IMR-90 (cell line): ENCODE data around the gene CLEC17A. TPM values are rescaled to one million over a fixed set of nuclear protein-coding genes. Genes with fewer than 3 reads are reported as not detected.

Experiments used
- ATAC-seq: fragments of 200-7000 bp; cut with Tn5 transposase; 2 replicates; pipeline ENCODE4 v1.9.1; 2020; ENCODE audit warnings: low read depth, mild to moderate bottlenecking, moderate library complexity
- BruUV-seq: library from RNA; stranded (reverse); fragments of 400-500 nt; replicated peaks from 2 replicates; lab custom pipeline; 2021; lab: Mats Ljungman, UMichigan
- CTCF ChIA-PET: fragments of 300-600 bp; formaldehyde crosslinking; extraction: SDS; loops from one replicate; lab custom pipeline; 2021; ENCODE audit warnings: antibody characterized with exemption; lab: Yijun Ruan, JAX
- POLR2A ChIA-PET: fragments of 300-600 bp; sonication (Branson Sonifier 250); formaldehyde crosslinking; loops from one replicate; lab custom pipeline; 2022; ENCODE audit warnings: antibody characterized with exemption; ENCODE audit not compliant: unreplicated experiment; lab: Charles Lee
- DNase-seq: peaks from one replicate; pipeline ENCODE4 v3.0.0; 2013
- H2AFZ ChIP-seq: replicated peaks from 2 replicates; pipeline ENCODE3; 2013; ENCODE audit warnings: low read length, mild to moderate bottlenecking; ENCODE audit not compliant: poor library complexity
- H2AK5ac ChIP-seq: 2 replicates; pipeline ENCODE4 v1.6.1; 2013; ENCODE audit warnings: low read depth, low read length, inconsistent platforms
- H2AK9ac ChIP-seq: replicated peaks from 2 replicates; pipeline ENCODE3; 2013; ENCODE audit warnings: mild to moderate bottlenecking, low read depth, low read length, moderate library complexity; ENCODE audit not compliant: poor library complexity
- H2BK120ac ChIP-seq: 2 replicates; pipeline ENCODE4 v1.6.1; 2013; ENCODE audit warnings: low read depth, low read length, inconsistent platforms
- H2BK15ac ChIP-seq: 3 replicates; pipeline ENCODE4 v1.6.1; 2013; ENCODE audit warnings: low read depth, low read length, inconsistent platforms
- H2BK20ac ChIP-seq: 2 replicates; pipeline ENCODE4 v1.6.1; 2013; ENCODE audit warnings: low read depth, mild to moderate bottlenecking, inconsistent platforms, low read length, moderate library complexity
- H2BK5ac ChIP-seq: 2 replicates; pipeline ENCODE4 v1.6.1; 2013; ENCODE audit warnings: mild to moderate bottlenecking, low read depth, low read length, inconsistent platforms; ENCODE audit not compliant: poor library complexity, severe bottlenecking
- H3K14ac ChIP-seq: replicated peaks from 2 replicates; pipeline ENCODE4 v1.6.1; 2013; ENCODE audit warnings: low read depth, low read length, inconsistent platforms
- H3K18ac ChIP-seq: 2 replicates; pipeline ENCODE4 v1.6.1; 2013; ENCODE audit warnings: low read depth, low read length, control low read depth
- H3K23ac ChIP-seq: 2 replicates; pipeline ENCODE4 v1.6.1; 2013; ENCODE audit warnings: low read depth, low read length, inconsistent platforms
- H3K27ac ChIP-seq: 2 replicates; pipeline ENCODE4 v1.5.1; 2013; ENCODE audit warnings: mild to moderate bottlenecking, control low read depth, low read length; ENCODE audit not compliant: insufficient read depth
- H3K27me3 ChIP-seq: 2 replicates; pipeline ENCODE4 v1.6.1; 2013; ENCODE audit warnings: low read length; ENCODE audit not compliant: control insufficient read depth, insufficient read depth
- H3K36me3 ChIP-seq: 2 replicates; pipeline ENCODE4 v1.6.1; 2013; ENCODE audit warnings: low read length, mixed read lengths; ENCODE audit not compliant: control insufficient read depth, insufficient read depth
- H3K4ac ChIP-seq: 2 replicates; pipeline ENCODE4 v1.6.1; 2013; ENCODE audit warnings: low read depth, low read length, inconsistent platforms
- H3K4me1 ChIP-seq: 2 replicates; pipeline ENCODE4 v1.6.1; 2013; ENCODE audit warnings: low read length, mixed read lengths; ENCODE audit not compliant: control insufficient read depth, insufficient read depth
- H3K4me2 ChIP-seq: 2 replicates; pipeline ENCODE4 v1.6.1; 2013; ENCODE audit warnings: low read depth, mild to moderate bottlenecking, control low read depth, low read length, moderate library complexity
- H3K4me3 ChIP-seq: 2 replicates; pipeline ENCODE4 v1.5.1; 2013; ENCODE audit warnings: low read depth, mild to moderate bottlenecking, control low read depth, low read length, moderate library complexity; ENCODE audit not compliant: insufficient read depth
- H3K56ac ChIP-seq: 2 replicates; pipeline ENCODE4 v1.6.1; 2013; ENCODE audit warnings: low read length, inconsistent platforms; ENCODE audit not compliant: insufficient read depth; ENCODE audit errors: extremely low read depth
- H3K79me1 ChIP-seq, 2 experiments: 2 replicates each; pipeline ENCODE4 v1.6.1; 2013; ENCODE audit warnings: low read length in 2 of 2, inconsistent platforms in 1 of 2, low read depth in 1 of 2
- H3K9ac ChIP-seq: 2 replicates; pipeline ENCODE4 v1.6.1; 2013; ENCODE audit warnings: low read depth, low read length, control low read depth
- H3K9me1 ChIP-seq: 2 replicates; pipeline ENCODE4 v1.6.1; 2013; ENCODE audit warnings: low read length, inconsistent platforms; ENCODE audit not compliant: insufficient read depth
- H3K9me3 ChIP-seq: 2 replicates; pipeline ENCODE4 v1.6.1; 2013; ENCODE audit warnings: low read length; ENCODE audit not compliant: control insufficient read depth, insufficient read depth
- H4K20me1 ChIP-seq: 2 replicates; pipeline ENCODE4 v1.6.1; 2013; ENCODE audit warnings: low read length, inconsistent platforms; ENCODE audit not compliant: insufficient read depth
- H4K5ac ChIP-seq: 2 replicates; pipeline ENCODE4 v1.6.1; 2013; ENCODE audit warnings: mild to moderate bottlenecking, low read depth, low read length, control low read depth
- H4K8ac ChIP-seq, 2 experiments: 2 replicates each; pipeline ENCODE4 v1.6.1; 2013; ENCODE audit warnings: low read depth in 2 of 2, low read length in 2 of 2, control low read depth in 1 of 2, inconsistent platforms in 1 of 2
- H4K91ac ChIP-seq: 2 replicates; pipeline ENCODE4 v1.6.1; 2013; ENCODE audit warnings: low read depth, low read length, inconsistent platforms; ENCODE audit not compliant: insufficient read depth
- BHLHE40 ChIP-seq: fragments of 150-350 bp; IDR thresholded peaks from 2 replicates; pipeline ENCODE4 v1.6.1; 2016; ENCODE audit warnings: mild to moderate bottlenecking, low read depth, low read length
- CEBPB ChIP-seq: IDR thresholded peaks from 2 replicates; pipeline ENCODE4 v1.6.1; 2012; ENCODE audit warnings: low read depth, low read length, improper control_type of control experiment
- CHD1 ChIP-seq: IDR thresholded peaks from 2 replicates; pipeline ENCODE4 v1.6.1; 2012; ENCODE audit warnings: low read depth, low read length, improper control_type of control experiment
- FOS ChIP-seq: fragments of 150-350 bp; IDR thresholded peaks from 2 replicates; pipeline ENCODE4 v1.6.1; 2016; ENCODE audit warnings: low read depth, low read length
- MAFK ChIP-seq: IDR thresholded peaks from 2 replicates; pipeline ENCODE4 v1.6.1; 2012; ENCODE audit warnings: low read depth, low read length, improper control_type of control experiment
- MAZ ChIP-seq: IDR thresholded peaks from 2 replicates; pipeline ENCODE4 v1.6.1; 2012; ENCODE audit warnings: low read depth, mild to moderate bottlenecking, low read length, improper control_type of control experiment, moderate library complexity, borderline replicate concordance
- MXI1 ChIP-seq: IDR thresholded peaks from 2 replicates; pipeline ENCODE4 v1.6.1; 2012; ENCODE audit warnings: low read depth, mild to moderate bottlenecking, low read length, moderate library complexity, borderline replicate concordance
- NFE2L2 ChIP-seq: fragments of 150-350 bp; IDR thresholded peaks from 2 replicates; pipeline ENCODE4 v1.6.1; 2016; ENCODE audit warnings: low read depth, mild to moderate bottlenecking, low read length
- POLR2A ChIP-seq: IDR thresholded peaks from 2 replicates; pipeline ENCODE4 v1.6.1; 2012; ENCODE audit warnings: mild to moderate bottlenecking, low read depth, low read length
- RAD21 ChIP-seq: IDR thresholded peaks from 2 replicates; pipeline ENCODE4 v1.6.1; 2012; ENCODE audit warnings: low read length, improper control_type of control experiment
- RCOR1 ChIP-seq: IDR thresholded peaks from 2 replicates; pipeline ENCODE4 v1.6.1; 2012; ENCODE audit warnings: mild to moderate bottlenecking, low read length, improper control_type of control experiment; ENCODE audit not compliant: insufficient replicate concordance
- RFX5 ChIP-seq: IDR thresholded peaks from 2 replicates; pipeline ENCODE4 v1.8.0; 2012; ENCODE audit warnings: low read depth, mild to moderate bottlenecking, low read length, moderate library complexity
- SMC3 ChIP-seq: fragments of 150-350 bp; IDR thresholded peaks from 2 replicates; pipeline ENCODE4 v1.6.1; 2016; ENCODE audit warnings: low read depth, mild to moderate bottlenecking, antibody characterized with exemption, low read length, moderate library complexity
- WGBS, 2 experiments: methylation state at CpG; one replicate each; pipeline versions ENCODE4 v1.1.5 to v1.1.7; 2013; ENCODE audit warnings: missing lambda C conversion rate in 2 of 2; ENCODE audit not compliant: insufficient read length in 1 of 2; ENCODE audit errors: extremely low coverage in 2 of 2; 5-methylcytosine and 5-hydroxymethylcytosine counted together
- dilution Hi-C: fragments of 300-500 bp; cut with HindIII; formaldehyde crosslinking; loops from one replicate; pipeline ENCODE4 v1.14.3; 2018; ENCODE audit warnings: low sequenced_read_pairs; ENCODE audit not compliant: unreplicated experiment
- in situ Hi-C: fragments of 300-500 bp; cut with MboI; formaldehyde crosslinking; loops from 3 replicates; pipeline ENCODE4 v1.14.3; 2019; ENCODE audit warnings: low sequenced_read_pairs, inconsistent platforms, mixed read lengths
- intact Hi-C: fragments of 100-400 bp; cut with micrococcal nuclease; formaldehyde crosslinking; loops from 2 replicates; pipeline ENCODE4 v1.10.0; 2022
- polyA plus RNA-seq, 3 experiments: library from polyadenylated mRNA; depleted of rRNA; stranded (reverse); fragments of >200 nt; gene quantifications; 2 replicates each; pipeline ENCODE4 v1.2.3, GENCODE V29; 2012; ENCODE audit warnings: low replicate concordance in 1 of 3
- total RNA-seq: library from RNA; depleted of rRNA; stranded (reverse); fragments of >200 nt; gene quantifications from 2 replicates; pipeline ENCODE4 v1.2.3, GENCODE V29; 2012
- TF ChIP-seq, protein P1 (sequence below): fragments of 150-350 bp; IDR thresholded peaks from 2 replicates; pipeline ENCODE4 v1.6.1; 2016; ENCODE audit warnings: low read depth, mild to moderate bottlenecking, low read length, moderate library complexity, borderline replicate concordance
- TF ChIP-seq, protein P2 (sequence below): fragments of 150-350 bp; IDR thresholded peaks from 2 replicates; pipeline ENCODE4 v1.6.1; 2017; ENCODE audit warnings: mild to moderate bottlenecking, antibody characterized with exemption, low read length, low read depth
- TF ChIP-seq, protein P3 (sequence below): conservative IDR thresholded peaks from 2 replicates; pipeline ENCODE4 v1.5.1; 2012; ENCODE audit warnings: mild to moderate bottlenecking, low read depth, low read length, improper control_type of control experiment

Gene CLEC17A
- total and polyA plus RNA-seq, 2 of the 4 experiments (the other 2 are of a cell fraction) = 0.05 TPM; not detected in 1

DNA sequence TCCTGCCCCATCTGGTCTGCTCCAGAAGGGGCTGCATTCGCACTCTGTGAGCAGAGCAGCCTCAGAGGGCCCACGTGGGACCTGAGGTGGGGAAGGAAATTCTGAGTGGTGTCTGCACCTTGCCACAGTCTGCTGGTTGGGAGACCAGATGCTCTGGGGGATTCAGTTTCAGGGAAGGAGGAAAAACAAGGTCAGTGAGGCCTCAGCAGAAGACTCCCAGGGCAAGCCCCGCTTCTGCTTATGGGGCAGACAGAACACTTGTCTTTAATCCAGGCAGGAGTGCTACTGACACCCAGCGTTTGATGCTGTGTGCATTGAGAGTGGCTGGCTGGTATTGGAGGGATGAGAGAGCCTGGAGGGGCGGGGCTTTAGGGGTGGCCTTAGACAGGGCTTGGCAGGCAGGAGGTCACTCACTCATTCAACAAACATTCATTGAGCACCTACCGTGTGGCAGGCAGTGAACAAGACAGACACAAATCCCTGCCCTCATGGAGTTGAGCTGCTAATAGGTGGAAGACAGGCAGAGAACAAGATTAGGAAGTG lies 4.9 kb upstream of the CLEC17A start:
- in situ Hi-C loops = loop anchor here (25.0 kb wide), 1 partner anchor 309 kb away; the partner anchor contains the start of gene OR7A17
- H3K79me1 ChIP-seq = no peaks in the 10 kb centered on the region
- H3K27me3 ChIP-seq = no peaks in the 10 kb centered on the region
- CTCF ChIA-PET = no interaction called here
- no peak overlapping the region for H3K18ac ChIP-seq
- no peak overlapping the region for H4K91ac ChIP-seq
- no peak overlapping the region for H3K4me3 ChIP-seq
- H4K8ac ChIP-seq = no peak overlapping the region
- H3K4ac ChIP-seq = no peak overlapping the region
- dilution Hi-C loops = no loop called here
- no peak overlapping the region for H2BK120ac ChIP-seq
- no peak overlapping the region for H2BK20ac ChIP-seq
- H3K9me1 ChIP-seq = no peaks in the 10 kb centered on the region
- no peak overlapping the region for H3K14ac ChIP-seq
- H4K5ac ChIP-seq = no peak overlapping the region
- H3K23ac ChIP-seq = no peak overlapping the region
- BruUV-seq = no TSS peak
- POLR2A ChIA-PET = no interaction called here
- H3K27ac ChIP-seq = no peak overlapping the region
- H4K20me1 ChIP-seq = no peaks in the 10 kb centered on the region
- no peaks in the 10 kb centered on the region for H3K9me3 ChIP-seq
- no peaks in the 10 kb centered on the region for H3K36me3 ChIP-seq
- no peak overlapping the region for H2AK5ac ChIP-seq
- H2BK15ac ChIP-seq = no peak overlapping the region
- 60% methylated on average over 1 of the region's 6 CpGs; no CpG with 5 or more reads in 1 of the 2 experiments for WGBS, 2 experiments
- ATAC-seq (no peak), DNase-seq (no peak)
- H2AK9ac ChIP-seq = no peak overlapping the region
- H3K4me2 ChIP-seq = no peak overlapping the region
- no peak overlapping the region for H3K56ac ChIP-seq
- intact Hi-C loops = no loop called here
- H2BK5ac ChIP-seq = no peak overlapping the region
- TF ChIP-seq MXI1 (no peak), NFE2L2 (no peak), POLR2A (no peak), MAZ (no peak), RFX5 (no peak), RAD21 (no peak), CHD1 (no peak), MAFK (no peak), CEBPB (no peak), RCOR1 (no peak), SMC3 (no peak), BHLHE40 (no peak), FOS (no peak)
- TF ChIP-seq, protein P1, sequence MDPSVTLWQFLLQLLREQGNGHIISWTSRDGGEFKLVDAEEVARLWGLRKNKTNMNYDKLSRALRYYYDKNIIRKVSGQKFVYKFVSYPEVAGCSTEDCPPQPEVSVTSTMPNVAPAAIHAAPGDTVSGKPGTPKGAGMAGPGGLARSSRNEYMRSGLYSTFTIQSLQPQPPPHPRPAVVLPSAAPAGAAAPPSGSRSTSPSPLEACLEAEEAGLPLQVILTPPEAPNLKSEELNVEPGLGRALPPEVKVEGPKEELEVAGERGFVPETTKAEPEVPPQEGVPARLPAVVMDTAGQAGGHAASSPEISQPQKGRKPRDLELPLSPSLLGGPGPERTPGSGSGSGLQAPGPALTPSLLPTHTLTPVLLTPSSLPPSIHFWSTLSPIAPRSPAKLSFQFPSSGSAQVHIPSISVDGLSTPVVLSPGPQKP = no peak
- TF ChIP-seq, protein P2, sequence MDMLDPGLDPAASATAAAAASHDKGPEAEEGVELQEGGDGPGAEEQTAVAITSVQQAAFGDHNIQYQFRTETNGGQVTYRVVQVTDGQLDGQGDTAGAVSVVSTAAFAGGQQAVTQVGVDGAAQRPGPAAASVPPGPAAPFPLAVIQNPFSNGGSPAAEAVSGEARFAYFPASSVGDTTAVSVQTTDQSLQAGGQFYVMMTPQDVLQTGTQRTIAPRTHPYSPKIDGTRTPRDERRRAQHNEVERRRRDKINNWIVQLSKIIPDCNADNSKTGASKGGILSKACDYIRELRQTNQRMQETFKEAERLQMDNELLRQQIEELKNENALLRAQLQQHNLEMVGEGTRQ = no peak
- TF ChIP-seq, protein P3, sequence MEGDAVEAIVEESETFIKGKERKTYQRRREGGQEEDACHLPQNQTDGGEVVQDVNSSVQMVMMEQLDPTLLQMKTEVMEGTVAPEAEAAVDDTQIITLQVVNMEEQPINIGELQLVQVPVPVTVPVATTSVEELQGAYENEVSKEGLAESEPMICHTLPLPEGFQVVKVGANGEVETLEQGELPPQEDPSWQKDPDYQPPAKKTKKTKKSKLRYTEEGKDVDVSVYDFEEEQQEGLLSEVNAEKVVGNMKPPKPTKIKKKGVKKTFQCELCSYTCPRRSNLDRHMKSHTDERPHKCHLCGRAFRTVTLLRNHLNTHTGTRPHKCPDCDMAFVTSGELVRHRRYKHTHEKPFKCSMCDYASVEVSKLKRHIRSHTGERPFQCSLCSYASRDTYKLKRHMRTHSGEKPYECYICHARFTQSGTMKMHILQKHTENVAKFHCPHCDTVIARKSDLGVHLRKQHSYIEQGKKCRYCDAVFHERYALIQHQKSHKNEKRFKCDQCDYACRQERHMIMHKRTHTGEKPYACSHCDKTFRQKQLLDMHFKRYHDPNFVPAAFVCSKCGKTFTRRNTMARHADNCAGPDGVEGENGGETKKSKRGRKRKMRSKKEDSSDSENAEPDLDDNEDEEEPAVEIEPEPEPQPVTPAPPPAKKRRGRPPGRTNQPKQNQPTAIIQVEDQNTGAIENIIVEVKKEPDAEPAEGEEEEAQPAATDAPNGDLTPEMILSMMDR = no peak
- H3K4me1 ChIP-seq = no peaks in the 10 kb centered on the region
- no peak overlapping the region for H3K9ac ChIP-seq
- H2AFZ ChIP-seq = peak overlapping the region; percentile 26
